OCI-LY7 (cell line): ENCODE measurements around the gene LPP.

Experiments
- CTCF ChIP-seq: fragments of 200-600 bp; sonication (generic); conservative IDR thresholded peaks from 2 replicates; pipeline ENCODE4 v1.5.1; 2014; ENCODE audit warnings: mild to moderate bottlenecking, antibody characterized with exemption, low read length, moderate library complexity, mixed read lengths
- EZH2phosphoT487 ChIP-seq: fragments of 200-600 bp; sonication (generic); IDR thresholded peaks from 2 replicates; pipeline ENCODE4 v1.6.1; 2018; ENCODE audit warnings: low read depth, borderline replicate concordance, mild to moderate bottlenecking, mixed run types, antibody characterized with exemption, low read length, moderate library complexity, mixed read lengths

GRCh38 chr3:188248036-188248561 lies 94.1 kb downstream of the LPP start:
- TF ChIP-seq CTCF (no peak), EZH2phosphoT487 (no peak)
